Effector memory CD4-positive, alpha-beta T cell (primary cell): Measurements from ENCODE around the gene TXNDC11.
"Not testable (repeated sequence)": the region's sequence is repeated elsewhere in the genome, so short reads cannot be mapped to it uniquely, and the experiment has no call there.

ENCODE experiments used
- DNase-seq, 3 donors: peaks; one replicate each; pipeline ENCODE4 v3.0.0-alpha.2; 2020
- H3K27ac ChIP-seq: 2 replicates; pipeline ENCODE4 v1.7.0; 2013; ENCODE audit warnings: mild to moderate bottlenecking, low read length, moderate library complexity; ENCODE audit not compliant: insufficient read depth, poor library complexity, severe bottlenecking
- H3K27me3 ChIP-seq: replicated peaks from 2 replicates; pipeline ENCODE4 v1.7.0; 2013; ENCODE audit warnings: mild to moderate bottlenecking, low read length; ENCODE audit not compliant: insufficient read depth, control insufficient read depth, poor library complexity, severe bottlenecking
- H3K36me3 ChIP-seq: 2 replicates; pipeline ENCODE4 v1.7.0; 2013; ENCODE audit warnings: mild to moderate bottlenecking, low read length, moderate library complexity; ENCODE audit not compliant: control insufficient read depth, insufficient read depth
- H3K4me1 ChIP-seq: 2 replicates; pipeline ENCODE4 v1.7.0; 2013; ENCODE audit warnings: low read length, mild to moderate bottlenecking; ENCODE audit not compliant: control insufficient read depth, insufficient read depth, poor library complexity, severe bottlenecking
- H3K4me3 ChIP-seq: 2 replicates; pipeline ENCODE4 v1.7.0; 2013; ENCODE audit warnings: low read length, low read depth, mild to moderate bottlenecking; ENCODE audit not compliant: insufficient read depth, poor library complexity, severe bottlenecking
- H3K9me3 ChIP-seq: 2 replicates; pipeline ENCODE4 v1.7.0; 2013; ENCODE audit warnings: mild to moderate bottlenecking, low read length, moderate library complexity; ENCODE audit not compliant: control insufficient read depth
- total RNA-seq, 3 donors: gene quantifications; one replicate each; lab custom pipeline; 2026; lab: John Stamatoyannopoulos, UW

The TXNDC11 gene, protein sequence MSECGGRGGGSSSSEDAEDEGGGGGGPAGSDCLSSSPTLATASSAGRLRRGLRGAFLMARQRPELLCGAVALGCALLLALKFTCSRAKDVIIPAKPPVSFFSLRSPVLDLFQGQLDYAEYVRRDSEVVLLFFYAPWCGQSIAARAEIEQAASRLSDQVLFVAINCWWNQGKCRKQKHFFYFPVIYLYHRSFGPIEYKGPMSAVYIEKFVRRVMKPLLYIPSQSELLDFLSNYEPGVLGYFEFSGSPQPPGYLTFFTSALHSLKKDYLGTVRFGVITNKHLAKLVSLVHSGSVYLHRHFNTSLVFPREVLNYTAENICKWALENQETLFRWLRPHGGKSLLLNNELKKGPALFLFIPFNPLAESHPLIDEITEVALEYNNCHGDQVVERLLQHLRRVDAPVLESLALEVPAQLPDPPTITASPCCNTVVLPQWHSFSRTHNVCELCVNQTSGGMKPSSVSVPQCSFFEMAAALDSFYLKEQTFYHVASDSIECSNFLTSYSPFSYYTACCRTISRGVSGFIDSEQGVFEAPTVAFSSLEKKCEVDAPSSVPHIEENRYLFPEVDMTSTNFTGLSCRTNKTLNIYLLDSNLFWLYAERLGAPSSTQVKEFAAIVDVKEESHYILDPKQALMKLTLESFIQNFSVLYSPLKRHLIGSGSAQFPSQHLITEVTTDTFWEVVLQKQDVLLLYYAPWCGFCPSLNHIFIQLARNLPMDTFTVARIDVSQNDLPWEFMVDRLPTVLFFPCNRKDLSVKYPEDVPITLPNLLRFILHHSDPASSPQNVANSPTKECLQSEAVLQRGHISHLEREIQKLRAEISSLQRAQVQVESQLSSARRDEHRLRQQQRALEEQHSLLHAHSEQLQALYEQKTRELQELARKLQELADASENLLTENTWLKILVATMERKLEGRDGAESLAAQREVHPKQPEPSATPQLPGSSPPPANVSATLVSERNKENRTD
- 118 to 139 (median 123) reads per million in 3 donors for total RNA-seq

DNA sequence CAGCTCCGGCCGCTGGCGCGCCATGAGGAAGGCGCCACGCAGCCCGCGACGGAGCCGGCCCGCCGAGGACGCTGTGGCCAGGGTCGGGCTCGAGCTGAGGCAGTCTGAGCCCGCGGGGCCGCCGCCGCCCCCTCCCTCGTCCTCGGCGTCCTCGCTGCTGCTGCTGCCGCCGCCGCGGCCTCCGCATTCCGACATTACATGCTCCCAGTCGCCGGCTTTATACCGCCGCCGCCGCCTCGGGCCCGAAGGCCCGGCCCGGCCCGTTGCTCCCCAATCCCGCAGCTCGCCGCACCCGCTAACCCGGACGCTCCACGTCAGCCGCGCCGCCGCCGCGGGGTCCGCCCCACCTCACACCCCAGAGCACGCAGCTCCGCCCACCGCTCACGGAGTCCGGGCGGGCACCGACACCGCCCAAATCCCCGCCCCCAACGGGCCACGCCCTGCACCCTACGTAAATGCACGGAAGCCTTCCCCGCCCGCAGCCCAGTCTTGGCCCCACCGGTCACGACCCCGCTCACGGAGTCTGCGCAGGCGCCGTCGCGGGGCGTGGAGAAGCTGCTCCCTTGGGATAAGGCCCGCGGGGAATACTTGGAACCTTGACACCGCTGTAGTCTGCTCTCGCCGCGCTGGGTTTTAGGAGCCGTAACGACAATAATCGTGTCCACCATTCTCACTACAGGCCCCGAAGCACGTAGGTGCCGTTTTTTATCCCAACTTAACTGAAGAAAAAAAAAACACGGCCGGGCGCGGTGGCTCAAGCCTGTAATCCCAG is at the start of gene TXNDC11:
TSS of gene TXNDC11 (minus strand) at position 322 of the 772 bp plus-strand sequence. CDS start at position 195, 127 bp downstream.
- Histone ChIP-seq H3K4me1 (peaks cover 22% of the 10 kb centered on the region), H3K27me3 (no peaks in the 10 kb centered on the region)
- DNase-seq = peak; percentile 99

GRCh38 chr16:11791144-11791828 is 48.6 kb upstream of the TXNDC11 start:
- DNase-seq = no peak
- Histone ChIP-seq H3K4me1 (peaks cover 28% of the 10 kb centered on the region), H3K27ac (no peak overlapping the region), H3K9me3 (no peaks in the 10 kb centered on the region), H3K36me3 (no peaks in the 10 kb centered on the region), H3K4me3 (no peak overlapping the region), H3K27me3 (no peaks in the 10 kb centered on the region)

More for the DNA sequence above, at the start of gene TXNDC11:
- H3K36me3 ChIP-seq = no peaks in the 10 kb centered on the region
- H3K27ac ChIP-seq = peak within 1 kb of the TSS; percentile 79
- no peaks in the 10 kb centered on the region for H3K9me3 ChIP-seq
- peak within 1 kb of the TSS; percentile 77 for H3K4me3 ChIP-seq

DNA sequence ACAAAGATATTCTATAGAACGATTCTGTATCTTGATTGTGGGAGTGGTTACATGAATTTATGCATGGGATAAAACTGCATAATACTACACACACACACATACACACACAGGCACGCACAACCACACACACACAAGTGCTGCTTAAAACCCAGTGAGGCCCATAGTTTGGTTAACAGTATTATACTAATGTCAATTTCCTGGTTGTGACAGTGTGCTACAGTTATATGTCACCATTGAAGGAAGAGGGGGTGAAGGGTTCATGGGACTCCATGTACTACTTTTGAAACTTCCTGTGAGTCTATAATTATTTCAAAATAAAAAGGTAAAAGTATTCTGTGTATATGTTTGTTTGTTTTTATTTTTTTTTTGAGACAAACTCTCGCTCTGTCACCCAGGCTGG is 46.3 kb upstream of the TXNDC11 start:
- Histone ChIP-seq H3K4me1 (peaks cover 24% of the 10 kb centered on the region), H3K27ac (no peak overlapping the region), H3K27me3 (no peaks in the 10 kb centered on the region), H3K36me3 (no peaks in the 10 kb centered on the region), H3K9me3 (no peaks in the 10 kb centered on the region), H3K4me3 (no peak overlapping the region)
- no peak for DNase-seq

DNA sequence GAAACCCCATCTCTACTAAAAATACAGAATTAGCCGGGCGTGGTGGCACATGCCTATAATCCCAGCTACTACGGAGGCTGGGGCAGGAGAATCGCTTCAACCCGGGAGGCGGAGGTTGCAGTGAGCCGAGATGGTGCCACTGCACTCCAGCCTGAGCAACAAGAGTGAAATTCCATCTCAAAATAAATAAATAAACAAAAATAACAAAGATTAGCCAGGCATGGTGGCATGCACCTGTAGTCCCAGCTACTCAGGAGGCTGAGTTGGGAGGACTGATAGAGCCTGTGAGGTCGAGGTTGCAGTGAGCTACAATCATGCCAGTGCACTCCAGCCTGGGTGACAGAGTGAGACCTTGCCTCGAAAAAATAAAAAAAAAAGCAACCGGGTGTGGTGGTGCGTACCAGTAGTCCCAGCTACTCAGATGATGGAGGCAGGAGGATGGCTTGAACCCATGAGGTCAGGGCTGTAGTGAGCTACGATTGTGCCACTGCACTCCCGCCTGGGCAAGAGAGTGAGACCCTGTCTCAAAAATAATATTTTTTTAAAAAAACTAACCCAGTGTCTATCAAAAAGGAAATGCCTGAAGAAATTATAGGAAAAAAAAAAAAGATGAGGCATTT is 42.4 kb upstream of the TXNDC11 start:
- H3K4me1 ChIP-seq = peaks cover 28% of the 10 kb centered on the region
- not testable (repeated sequence) for H3K27me3 ChIP-seq, H3K9me3 ChIP-seq, DNase-seq, H3K4me3 ChIP-seq, H3K36me3 ChIP-seq, H3K27ac ChIP-seq

DNA sequence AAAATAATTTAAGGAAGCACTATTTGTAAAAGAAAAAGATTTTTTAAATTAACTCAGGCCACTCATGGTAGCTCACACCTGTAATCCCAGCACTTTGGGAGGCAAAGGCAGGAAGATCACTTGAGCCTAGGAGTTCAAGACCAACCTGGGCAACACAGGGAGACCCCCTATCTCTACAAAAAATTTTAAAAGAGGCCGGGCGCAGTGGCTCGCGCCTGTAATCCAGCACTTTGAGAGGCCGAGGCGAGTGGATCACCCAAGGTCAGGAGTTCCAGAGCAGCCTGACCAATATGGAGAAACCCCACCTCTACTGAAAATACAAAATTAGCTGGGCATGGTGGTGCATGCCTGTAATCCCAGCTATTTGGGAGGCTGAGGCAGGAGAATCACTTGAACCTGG is 41.7 kb upstream of the TXNDC11 start:
- H3K9me3 ChIP-seq, H3K4me3 ChIP-seq, H3K27me3 ChIP-seq, H3K36me3 ChIP-seq, DNase-seq: not testable (repeated sequence)
- H3K27ac ChIP-seq = peak overlapping the region; percentile 92
- H3K4me1 ChIP-seq = peaks cover 28% of the 10 kb centered on the region

- Histone ChIP-seq H3K4me1 (peaks cover 28% of the 10 kb centered on the region), H3K27ac (peak overlapping the region; percentile 92), H3K36me3 (no peaks in the 10 kb centered on the region), H3K4me3 (peak overlapping the region; percentile 19), H3K27me3 (no peaks in the 10 kb centered on the region), H3K9me3 (no peaks in the 10 kb centered on the region)
- DNase-seq = no peak
These were observed 41.3 kb upstream of the TXNDC11 start for GRCh38 chr16:11784038-11784369.

DNA sequence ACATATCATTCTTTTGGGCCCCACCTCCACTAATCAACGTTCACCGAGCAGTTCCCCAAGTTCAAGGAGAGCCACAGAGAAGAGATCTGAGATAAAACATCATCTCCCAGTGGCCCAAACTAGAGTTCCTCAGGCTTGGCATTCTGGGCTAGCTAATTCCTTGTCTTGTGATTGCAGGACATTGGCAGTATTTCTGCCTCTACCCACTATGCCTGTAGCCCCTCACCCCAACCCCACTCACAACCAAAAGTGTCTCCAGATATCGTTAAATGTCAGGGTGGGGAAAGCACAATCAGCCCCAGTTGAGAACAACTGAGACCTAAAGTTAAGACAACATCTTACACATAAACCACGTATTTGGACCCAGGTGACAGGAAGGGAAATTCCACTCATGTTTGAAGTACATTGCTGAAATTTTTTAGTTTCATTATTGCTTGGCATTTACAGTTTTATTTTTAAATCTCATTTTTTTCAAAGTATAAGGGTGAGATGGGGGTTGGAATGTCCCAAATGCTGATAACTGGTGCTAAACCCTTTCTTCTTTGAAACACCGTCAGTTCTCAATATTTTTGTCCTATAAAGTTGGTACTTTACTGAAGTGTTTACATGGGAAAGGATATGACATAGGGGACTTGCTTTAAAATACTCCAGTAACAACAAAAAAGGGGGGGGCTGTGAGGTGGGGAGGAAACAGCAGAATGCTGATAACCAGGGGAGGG is 40.8 kb upstream of the TXNDC11 start:
- DNase-seq = peak; percentile 18 to 54 (median 38)
- H3K9me3 ChIP-seq = no peaks in the 10 kb centered on the region
- no peaks in the 10 kb centered on the region for H3K27me3 ChIP-seq
- H3K36me3 ChIP-seq = no peaks in the 10 kb centered on the region
- peak overlapping the region; percentile 92 for H3K27ac ChIP-seq
- peaks cover 28% of the 10 kb centered on the region for H3K4me1 ChIP-seq
- peak overlapping the region; percentile 19 for H3K4me3 ChIP-seq

GRCh38 chr16:11781773-11782172 is 39.1 kb upstream of the TXNDC11 start:
- Histone ChIP-seq H3K4me1 (peaks cover 26% of the 10 kb centered on the region), H3K9me3 (no peaks in the 10 kb centered on the region), H3K27ac (peak overlapping the region; percentile 92), H3K27me3 (no peaks in the 10 kb centered on the region), H3K36me3 (peaks cover 5% of the 10 kb centered on the region), H3K4me3 (no peak overlapping the region)
- DNase-seq = no peak
